ENCODE measurements around the gene PIGK.

Gene PIGK

DNA sequence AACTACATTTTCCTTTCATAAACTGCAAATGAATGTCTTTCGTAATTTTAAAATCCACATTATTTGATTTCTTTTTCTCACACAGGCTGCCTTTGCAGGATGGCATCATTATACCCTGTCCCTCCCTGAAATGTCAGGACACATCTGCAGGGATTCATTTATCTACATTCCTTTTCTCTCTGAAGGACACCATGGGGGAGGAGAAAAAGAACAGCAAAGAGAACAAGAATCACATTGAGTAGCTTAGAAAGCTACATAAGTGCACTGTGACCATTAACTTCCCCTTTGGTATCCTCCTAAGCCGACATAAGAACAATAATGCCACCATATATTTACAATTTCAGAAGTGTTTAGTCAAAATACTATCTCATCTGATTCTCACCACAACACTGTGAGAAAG is 129.5 kb downstream of the PIGK start:
- DNase-seq, result no peak

DNA sequence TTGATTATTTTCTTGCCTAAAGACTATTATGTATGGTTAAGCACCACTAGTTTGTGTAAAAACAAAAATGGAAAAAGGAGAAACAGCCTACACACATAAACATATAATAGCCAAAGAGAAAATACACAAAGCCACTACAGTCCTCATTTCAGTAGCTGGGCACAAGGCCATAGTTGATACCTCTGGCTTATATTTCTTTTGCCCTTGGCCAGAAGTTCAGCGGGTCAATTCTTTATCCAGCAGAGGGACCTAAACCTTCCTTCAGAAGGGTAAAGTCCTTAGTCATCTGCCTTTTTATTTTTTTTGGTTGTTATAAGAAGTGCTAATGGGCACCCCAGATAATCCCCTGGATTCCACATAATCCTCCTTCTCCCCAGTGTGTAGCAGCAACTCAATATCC is 134.1 kb downstream of the PIGK start:
- no peak for DNase-seq

DNA sequence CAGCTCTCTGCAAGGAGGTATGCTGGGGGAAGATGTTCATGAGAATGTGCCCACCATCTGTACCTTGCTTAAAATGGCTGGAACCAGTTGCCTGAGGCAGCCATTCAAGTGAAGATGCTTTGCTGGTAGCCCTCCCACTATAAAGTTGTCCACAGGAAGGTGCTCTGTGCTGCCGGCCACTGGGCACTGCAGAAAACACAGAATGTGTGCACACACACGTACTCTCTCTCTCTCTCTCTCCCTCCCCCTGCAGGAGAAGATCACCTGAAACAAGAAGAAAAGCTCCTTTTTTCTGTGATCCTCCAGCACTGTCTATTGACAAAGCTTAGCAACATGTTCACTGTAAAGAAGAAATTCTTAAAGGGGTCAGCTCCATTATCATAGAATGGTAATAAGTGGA is 134.8 kb downstream of the PIGK start:
- no peak for DNase-seq

DNA sequence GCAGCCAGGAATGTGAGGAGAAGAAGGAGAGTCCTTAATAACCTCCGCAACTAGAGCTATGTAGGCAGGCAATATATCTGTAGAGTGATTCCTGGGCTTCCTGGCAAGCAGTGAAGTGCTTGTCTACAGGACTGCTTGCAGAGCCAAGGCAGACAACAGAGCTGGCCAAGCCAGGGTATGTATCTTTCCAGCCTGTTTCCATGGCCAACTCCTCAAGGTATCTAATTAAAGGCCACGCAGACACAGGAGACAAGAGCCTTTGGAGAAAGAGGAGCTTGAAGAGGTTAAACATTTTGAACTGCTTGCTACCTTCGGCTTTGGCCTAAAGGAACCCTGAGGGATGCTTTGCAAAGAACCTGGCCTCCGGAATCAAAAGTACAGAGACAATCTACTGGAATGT is 137.4 kb downstream of the PIGK start:
- DNase-seq, result no peak

DNA sequence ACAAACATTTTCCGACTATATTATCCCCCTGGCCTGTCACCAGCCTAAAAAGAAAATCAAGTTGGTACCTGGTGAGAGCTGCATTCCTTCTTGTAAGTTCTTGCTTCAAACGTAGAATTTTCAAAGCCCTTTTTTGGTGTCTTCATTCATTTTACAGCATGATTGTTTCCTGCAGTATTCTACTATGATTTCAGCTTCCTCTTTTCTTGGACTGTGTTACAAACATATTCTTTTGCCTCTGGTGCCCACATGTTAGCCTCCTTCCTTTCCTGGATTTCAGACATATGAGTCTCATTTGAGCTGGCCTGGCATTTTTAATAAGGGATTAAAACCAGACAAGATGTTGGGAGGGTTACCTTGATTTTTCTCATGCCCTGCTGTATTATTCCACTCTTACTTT is 142.5 kb downstream of the PIGK start:
- DNase-seq, result no peak

DNA sequence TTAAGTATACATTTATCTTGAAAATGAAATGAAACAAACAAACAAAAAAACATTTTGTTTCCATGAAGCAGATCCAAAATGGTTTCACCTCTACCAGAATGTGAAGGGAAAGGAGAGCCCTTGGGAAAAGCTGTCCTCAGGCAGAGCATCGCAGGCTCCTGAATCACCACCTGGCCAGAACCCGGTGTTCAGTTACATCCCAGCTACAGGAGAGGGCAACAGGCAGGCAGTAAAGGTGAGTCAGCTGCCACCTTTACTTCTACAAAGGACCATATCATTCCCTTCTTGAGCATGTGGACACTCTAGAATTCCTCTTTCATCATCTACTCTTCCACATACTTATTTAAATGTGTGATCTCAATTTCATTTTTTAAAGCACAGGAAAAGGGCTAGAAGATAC is 151.2 kb downstream of the PIGK start:
- DNase-seq, result no peak

DNA sequence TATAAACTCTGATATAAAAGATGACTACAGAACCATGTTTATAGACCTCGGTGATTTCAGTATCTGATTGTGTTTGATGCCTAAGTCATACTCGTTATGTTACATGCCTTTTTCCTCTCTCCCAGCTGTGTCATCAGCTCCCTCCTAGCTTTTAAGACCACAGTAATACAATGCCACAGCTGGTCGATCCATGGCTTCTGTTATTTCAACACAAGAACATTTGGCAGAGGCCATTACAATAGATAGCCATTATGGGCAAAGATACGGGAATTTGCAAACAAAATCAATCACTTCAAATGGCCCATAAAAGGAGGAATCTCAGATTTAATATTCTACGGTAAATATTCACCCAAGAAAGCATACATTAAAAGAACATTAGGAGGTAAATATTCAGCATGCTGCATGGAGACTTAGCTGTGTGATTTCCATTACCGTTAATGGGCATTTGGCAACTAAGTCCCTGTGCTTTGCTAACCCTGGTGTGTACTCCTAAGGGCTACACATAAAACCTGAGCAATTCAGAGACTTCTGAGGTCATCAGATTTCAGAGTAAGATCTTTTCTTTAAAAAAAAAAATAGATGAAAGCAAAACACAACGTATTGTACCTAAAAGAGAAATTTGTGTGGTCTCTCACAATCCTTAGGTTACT is 153.4 kb downstream of the PIGK start:
- DNase-seq, result no peak

DNA sequence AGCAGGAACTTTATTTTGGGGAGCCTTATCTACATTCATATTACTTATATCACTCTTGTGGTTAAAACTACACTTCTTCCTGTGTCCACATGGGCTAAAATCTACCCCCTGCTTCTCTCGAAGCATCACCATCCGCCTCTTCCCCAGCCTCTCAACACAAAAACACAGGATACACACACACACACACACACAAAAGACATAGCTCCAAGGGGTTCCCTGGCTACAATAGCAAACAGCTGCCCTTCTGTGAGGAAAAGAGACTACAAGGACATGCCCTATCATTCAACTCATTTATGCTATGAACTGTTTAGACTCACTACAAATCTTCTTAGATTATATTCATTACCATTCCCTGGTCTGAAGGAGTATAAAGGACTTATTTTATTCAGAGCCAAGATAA is 155.0 kb downstream of the PIGK start:
- DNase-seq, result no peak

DNA sequence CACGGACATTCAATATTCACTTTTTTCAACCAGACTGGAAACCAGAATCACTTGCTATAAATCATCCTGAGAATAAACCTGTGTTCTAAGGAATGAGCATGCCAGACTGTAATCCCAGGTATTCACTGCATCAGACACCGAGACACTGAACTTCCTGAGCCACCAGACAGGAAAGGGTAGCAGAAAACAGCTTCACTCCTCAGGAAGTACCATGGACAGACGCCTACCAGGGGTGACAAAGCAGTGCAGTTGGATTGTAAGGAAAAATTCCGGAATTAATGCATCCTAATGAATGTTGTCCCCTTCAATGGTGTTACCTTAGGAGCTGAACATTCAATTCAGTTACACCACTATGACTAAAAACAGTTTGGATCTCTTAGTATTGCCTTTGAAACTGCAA is 156.1 kb downstream of the PIGK start:
- no peak for DNase-seq

DNA sequence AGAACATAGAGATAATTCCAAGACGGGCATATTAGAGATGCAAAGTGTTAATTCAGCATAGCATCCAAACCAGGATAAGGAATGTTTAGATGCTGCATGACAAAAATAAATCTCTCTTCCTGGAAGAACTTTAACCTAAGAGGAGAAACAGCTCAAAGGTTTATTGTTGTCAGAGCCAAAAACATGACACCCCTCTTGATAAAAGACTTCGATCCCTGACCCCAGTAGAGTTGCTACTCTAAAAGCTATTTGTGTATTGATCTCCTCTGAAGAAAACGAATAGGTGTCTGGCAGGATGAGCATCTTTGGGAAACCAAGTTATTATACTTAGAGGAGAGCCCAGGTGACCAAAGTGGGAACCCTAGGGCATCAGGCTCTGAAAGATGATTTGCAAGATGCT is 158.1 kb downstream of the PIGK start:
- DNase-seq, result no peak

DNA sequence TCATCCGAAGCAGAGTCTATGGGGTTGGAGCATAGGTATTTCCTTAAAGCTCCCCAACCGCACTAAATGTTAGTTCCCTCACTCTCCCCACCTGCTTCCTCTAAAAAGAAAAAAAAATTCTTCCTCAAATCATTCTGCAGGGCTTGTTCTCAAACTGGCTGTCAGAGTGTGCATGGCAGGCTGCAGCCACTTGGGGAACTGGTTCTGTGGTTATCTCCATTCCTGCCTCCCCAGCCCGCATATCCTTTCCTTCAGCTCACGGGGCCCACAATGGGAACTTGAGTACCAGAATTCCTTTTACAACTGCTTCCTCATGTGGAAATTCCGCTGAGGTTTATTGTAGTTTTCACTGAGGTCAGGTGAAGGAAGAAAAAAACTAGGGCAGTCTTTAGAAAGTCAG is 159.2 kb downstream of the PIGK start:
- DNase-seq, result no peak

DNA sequence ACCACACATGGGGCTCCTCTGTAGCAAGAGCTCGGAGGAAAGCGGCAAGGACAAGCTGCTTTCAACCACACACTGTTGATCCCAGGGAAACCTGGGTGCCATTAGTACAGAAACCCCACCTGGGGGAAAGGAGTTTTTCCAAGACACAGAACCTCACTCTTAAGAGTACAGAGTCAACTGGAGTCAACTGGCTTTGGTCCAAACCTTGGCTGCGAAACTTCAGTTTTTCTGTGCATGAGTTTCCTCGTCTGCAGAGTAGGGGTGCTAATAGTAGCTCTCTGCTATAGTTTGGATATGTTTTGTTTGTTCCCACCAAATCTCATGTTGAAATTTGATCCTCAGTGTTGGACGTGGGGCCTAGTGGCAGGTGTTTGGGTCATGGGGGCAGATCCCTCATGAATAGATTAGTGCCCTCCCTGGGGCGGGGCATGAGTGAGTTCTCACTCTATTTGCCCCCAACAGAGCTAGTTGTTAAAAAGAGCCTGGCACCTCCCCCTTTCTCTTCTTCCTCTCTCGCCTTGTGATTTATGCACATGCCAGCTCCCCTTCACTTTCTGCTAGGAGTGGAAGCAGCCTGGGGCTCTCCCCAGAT is 161.1 kb downstream of the PIGK start:
- no peak for DNase-seq

DNA sequence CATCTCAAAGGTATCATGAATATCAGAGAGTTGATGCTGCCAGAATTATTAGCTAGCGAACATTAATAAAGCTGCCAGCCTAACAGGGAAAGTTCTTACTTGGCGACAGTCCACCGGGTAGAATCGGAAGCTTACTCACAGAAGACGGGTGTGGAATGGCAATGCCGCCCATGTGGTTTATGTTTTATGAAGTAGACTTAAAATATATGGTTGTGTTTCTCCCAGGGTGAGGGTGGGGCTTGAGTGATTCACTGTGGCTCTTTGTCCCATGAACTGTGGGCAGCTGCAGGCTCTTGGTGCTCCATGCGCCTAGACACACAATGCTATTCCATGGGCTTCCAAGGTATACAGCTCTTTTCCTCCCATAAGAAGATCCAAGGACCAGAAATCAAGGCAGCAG is 162.7 kb downstream of the PIGK start:
- no peak for DNase-seq

DNA sequence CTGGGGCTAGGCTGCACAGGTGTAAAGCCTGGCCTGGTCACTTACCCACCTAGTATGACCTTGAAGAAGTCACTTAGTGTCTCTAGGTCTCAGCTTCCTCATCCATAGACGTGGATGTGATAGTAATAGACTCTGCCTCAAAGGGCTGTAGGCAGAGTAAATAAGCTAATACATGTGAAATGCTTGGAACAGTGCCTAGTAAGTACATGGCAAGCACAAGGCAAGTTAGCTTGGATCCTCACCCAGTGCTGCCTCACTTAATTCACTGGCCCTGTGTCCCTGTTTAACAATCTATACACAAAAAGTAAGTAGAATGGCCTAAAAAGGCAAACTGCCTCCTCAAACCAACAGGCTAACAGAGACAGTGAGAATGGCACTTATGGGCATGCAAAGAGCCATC is 167.8 kb downstream of the PIGK start:
- no peak for DNase-seq

DNA sequence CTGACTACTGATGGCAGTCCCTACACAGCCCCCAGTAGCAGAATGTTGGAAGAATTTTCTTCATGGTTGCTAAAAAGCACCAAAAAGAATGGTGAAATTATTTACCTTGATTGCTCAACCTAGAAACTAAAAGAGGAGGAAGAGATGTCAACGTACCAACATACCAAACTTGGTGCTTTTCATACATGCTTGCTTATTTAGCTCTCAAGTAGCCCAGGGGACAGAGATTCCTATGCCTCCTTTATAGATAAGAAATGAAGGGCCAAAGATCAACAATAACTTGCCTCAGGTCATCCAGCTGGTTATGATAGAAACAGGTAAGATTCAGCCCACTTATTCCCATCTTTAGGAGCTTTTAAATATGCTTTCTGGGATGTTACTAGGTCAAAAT is 170.6 kb downstream of the PIGK start:
- no peak for DNase-seq

DNA sequence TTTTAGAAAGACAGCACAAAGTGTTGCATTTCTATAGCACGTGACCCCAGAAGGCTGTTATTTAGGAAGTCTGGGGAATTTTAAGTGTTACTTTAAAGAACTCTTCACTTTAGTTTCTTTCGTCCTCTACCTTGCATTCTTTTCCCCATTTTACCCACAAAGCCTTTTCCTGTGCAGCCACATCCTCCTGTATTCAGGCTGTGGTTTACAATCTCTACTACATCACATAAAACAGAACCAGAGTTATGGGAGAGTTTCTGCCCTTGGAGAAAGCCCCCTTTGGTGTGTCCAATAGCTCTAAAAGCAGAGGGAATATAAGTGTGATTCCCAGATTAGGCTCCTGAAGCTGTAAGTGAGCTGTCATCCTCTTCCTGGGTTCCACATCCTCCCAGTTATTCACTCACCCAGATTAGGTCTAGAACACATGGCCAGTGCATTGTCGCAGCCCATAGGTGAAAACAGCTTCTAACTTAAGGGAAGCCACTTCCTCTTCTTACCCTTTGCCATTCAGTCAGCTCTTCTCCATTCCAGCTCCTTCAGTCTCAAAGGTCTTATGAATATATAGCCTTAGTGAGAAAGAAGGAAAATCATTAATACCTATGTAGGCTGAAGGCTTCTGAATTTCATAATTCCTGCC is 171.1 kb downstream of the PIGK start:
- DNase-seq, result no peak

DNA sequence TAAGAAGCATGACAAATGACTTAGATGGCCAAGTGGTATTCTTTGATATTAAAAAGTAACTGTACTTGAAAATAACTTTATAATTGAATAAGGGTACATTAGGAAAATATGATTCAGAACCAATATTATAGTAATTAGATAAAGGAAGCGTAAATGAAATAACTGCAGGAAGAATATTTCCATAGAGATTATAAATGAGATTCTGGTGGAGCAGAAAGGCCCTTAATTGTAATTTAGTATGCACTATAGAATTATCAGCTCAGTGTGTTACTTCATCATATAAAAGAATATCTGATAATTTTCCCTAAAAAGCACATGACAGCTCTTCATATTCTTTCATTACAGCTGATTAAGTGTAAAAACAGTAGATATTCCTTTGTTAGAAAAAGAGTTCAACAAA is 171.7 kb downstream of the PIGK start:
- DNase-seq, result no peak

DNA sequence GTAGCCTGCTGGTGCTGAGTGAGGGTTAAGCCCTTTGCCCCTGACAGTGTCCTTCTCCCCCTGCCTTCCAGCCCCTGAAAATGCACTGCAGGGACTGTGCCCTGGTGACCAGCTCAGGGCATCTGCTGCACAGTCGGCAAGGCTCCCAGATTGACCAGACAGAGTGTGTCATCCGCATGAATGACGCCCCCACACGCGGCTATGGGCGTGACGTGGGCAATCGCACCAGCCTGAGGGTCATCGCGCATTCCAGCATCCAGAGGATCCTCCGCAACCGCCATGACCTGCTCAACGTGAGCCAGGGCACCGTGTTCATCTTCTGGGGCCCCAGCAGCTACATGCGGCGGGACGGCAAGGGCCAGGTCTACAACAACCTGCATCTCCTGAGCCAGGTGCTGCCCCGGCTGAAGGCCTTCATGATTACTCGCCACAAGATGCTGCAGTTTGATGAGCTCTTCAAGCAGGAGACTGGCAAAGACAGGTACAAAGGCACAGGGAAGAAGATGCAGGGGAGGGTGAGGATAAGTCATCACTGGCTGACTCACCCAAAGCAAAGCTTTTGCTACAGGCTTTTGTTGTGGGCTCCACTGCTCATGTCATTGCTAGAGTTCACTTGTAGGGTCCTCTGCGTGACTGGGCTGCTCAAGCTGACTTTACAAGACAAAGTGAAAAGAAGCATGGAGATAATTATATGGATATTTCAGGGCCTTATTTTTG is 174.9 kb downstream of the PIGK start:
- no peak for DNase-seq

DNA sequence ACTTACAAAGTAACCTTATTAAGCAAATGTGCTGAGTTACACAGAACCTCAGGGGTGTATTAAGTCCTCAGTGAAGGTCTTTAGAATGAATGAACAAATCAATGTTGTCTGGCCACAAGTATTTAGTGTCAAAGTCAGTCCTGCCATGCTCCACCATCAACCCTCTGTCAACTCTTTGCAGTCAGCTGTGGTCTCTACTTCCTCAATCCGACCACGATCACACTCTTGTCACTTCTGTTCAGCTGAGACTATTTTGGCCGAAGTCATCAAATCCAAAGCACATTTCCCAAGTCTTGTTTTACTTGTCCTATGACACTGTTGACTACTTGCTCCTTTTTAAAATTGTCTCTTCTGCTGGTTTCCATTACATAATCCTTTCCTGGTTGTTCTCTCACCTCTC is 178.4 kb downstream of the PIGK start:
- no peak for DNase-seq

DNA sequence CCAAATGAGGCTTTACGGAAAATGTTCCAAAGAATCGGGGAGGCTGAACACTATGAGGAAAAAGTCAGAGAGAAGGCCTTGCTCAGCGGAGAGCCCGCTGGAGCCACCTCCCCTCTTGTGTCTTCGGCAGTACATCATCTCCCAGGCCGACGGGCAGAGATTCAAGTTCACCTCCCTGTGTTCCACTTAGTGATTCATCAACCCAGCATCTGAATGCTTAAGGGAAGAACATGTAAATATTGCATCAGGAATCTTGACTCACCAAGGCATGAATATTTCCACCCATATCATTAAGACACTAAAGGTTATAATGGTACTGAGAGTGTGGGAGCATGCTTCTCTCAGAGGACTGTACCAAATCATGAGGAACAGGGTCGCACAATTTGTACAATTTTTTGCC is 179.5 kb downstream of the PIGK start:
- DNase-seq, result no peak

DNA sequence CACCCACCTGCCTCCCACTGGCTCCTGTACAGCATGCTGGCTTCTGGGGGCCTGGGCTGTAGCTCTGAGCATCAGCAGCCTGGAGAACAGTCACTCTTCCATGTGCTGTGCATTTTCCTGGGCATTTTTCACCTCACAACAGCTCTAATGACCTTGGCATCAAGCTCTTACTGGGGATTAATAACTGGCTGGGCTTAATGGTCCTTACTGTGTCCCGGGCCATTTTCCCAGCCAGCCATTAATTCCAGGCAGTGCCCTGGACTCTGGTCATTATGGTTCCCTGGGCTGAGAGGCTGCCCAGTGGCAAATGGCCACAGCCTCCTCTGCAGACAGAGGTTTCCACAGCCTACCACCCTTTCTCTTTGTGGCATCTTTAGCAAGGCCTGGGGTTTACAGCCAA is 180.1 kb downstream of the PIGK start:
- no peak for DNase-seq

All from NCI-H2029 (cell line).